ENCODE measurements around the gene RNU6-9.
"Not testable (repeated sequence)": the region's sequence is repeated elsewhere in the genome, so short reads cannot be mapped to it uniquely, and the experiment has no call there.

RNU6-9 gene

DNA sequence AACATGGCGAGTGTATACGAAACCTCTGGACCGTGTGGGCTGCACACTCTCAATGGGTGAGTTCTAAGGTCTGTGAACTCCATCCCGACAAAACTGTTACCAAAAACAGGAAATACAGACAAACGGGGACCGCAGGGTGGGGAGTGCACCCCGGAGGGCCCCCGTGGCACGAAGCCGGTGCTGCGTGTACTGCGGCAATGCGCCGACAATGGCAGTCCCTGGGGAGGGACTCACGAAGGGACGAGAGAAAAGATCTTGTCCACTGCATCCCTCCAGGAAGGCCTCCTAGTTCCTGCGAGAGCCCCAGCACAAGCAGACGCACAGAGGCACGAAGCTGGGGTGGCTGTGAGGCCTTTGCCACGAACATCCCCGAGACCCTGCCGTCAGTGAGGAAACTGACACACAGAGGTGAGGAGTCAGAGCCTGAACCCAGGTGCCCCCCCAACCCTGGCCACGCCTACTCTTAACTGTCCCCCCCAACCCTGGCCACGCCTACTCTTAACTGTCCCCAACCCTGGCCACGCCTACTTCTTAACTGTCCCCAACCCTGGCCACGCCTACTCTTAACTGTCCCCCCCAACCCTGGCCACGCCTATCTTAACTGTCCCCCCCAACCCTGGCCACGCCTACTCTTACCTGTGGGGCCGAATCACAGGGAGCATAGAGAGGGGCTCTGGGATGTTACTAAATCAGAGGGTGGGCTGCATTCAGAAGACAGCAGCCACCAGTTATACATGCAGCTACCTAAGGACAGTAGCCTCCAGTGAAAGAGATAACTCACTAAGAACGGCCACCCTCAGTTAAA, 4.5 kb upstream of the RNU6-9 start:
- no peak overlapping the region for H3K4me3 ChIP-seq (ENCODE audit: low read depth, low read length)
- no peak overlapping the region for H3K27ac ChIP-seq
- H3K4me1 ChIP-seq: no peaks in the 10 kb centered on the region
- no peaks in the 10 kb centered on the region for H3K9me3 ChIP-seq (ENCODE audit: control insufficient read depth, low read length)
- no peak overlapping the region for H2AFZ ChIP-seq
- peaks cover 15% of the 10 kb centered on the region for H3K79me2 ChIP-seq
- no peaks in the 10 kb centered on the region for H3K27me3 ChIP-seq (ENCODE audit: control insufficient read depth, insufficient read depth, low read length)
- H3K9ac ChIP-seq: no peak overlapping the region
- H3K36me3 ChIP-seq (ENCODE audit: control insufficient read depth, insufficient read depth, low read length): no peaks in the 10 kb centered on the region
- H3K4me2 ChIP-seq (ENCODE audit: low read length): no peak overlapping the region
- no peak for TF ChIP-seq CTCF (IDR thresholded peaks at IDR 0.05)

GRCh38 chr19:889662-890295, 3.5 kb upstream of the RNU6-9 start:
- no peak for TF ChIP-seq CTCF (IDR thresholded peaks at IDR 0.05)
- no peaks in the 10 kb centered on the region for H3K27me3 ChIP-seq (ENCODE audit: control insufficient read depth, insufficient read depth, low read length)
- no peak overlapping the region for H3K27ac ChIP-seq
- peaks cover 14% of the 10 kb centered on the region for H3K79me2 ChIP-seq
- no peaks in the 10 kb centered on the region for H3K36me3 ChIP-seq (ENCODE audit: control insufficient read depth, insufficient read depth, low read length)
- H3K4me1 ChIP-seq: no peaks in the 10 kb centered on the region
- H2AFZ ChIP-seq: no peak overlapping the region
- H3K4me3 ChIP-seq (ENCODE audit: low read depth, low read length): no peak overlapping the region
- no peak overlapping the region for H3K4me2 ChIP-seq (ENCODE audit: low read length)
- H3K9me3 ChIP-seq (ENCODE audit: control insufficient read depth, low read length): no peaks in the 10 kb centered on the region
- H3K9ac ChIP-seq: no peak overlapping the region

- no peaks in the 10 kb centered on the region for H3K27me3 ChIP-seq (ENCODE audit: control insufficient read depth, insufficient read depth, low read length)
- no peak overlapping the region for H2AFZ ChIP-seq
- TF ChIP-seq CTCF (IDR thresholded peaks at IDR 0.05): no peak
- H3K4me1 ChIP-seq: no peaks in the 10 kb centered on the region
- H3K79me2 ChIP-seq: peaks cover 5% of the 10 kb centered on the region
- H3K9me3 ChIP-seq (ENCODE audit: control insufficient read depth, low read length): no peaks in the 10 kb centered on the region
- no peak overlapping the region for H3K27ac ChIP-seq
- H3K36me3 ChIP-seq (ENCODE audit: control insufficient read depth, insufficient read depth, low read length): no peaks in the 10 kb centered on the region
- H3K4me2 ChIP-seq (ENCODE audit: low read length): no peak overlapping the region
- H3K9ac ChIP-seq: no peak overlapping the region
- no peak overlapping the region for H3K4me3 ChIP-seq (ENCODE audit: low read depth, low read length)
Observed at GRCh38 chr19:890831-891230, 2.5 kb upstream of the RNU6-9 start.

GRCh38 chr19:891421-892200, 1.7 kb upstream of the RNU6-9 start:
- H3K36me3 ChIP-seq (ENCODE audit: control insufficient read depth, insufficient read depth, low read length); H3K27ac ChIP-seq; H3K9me3 ChIP-seq (ENCODE audit: control insufficient read depth, low read length); H3K9ac ChIP-seq; H3K27me3 ChIP-seq (ENCODE audit: control insufficient read depth, insufficient read depth, low read length); H3K79me2 ChIP-seq; H2AFZ ChIP-seq; H3K4me1 ChIP-seq: not testable (repeated sequence)
- Histone ChIP-seq H3K4me2 (ENCODE audit: low read length) (peak overlapping the region; percentile 91), H3K4me3 (ENCODE audit: low read depth, low read length) (peak overlapping the region; percentile 80)

GRCh38 chr19:892243-892893, 916 bp upstream of the RNU6-9 start:
- Histone ChIP-seq H3K27me3 (ENCODE audit: control insufficient read depth, insufficient read depth, low read length) (no peaks in the 10 kb centered on the region), H3K9me3 (ENCODE audit: control insufficient read depth, low read length) (no peaks in the 10 kb centered on the region), H3K36me3 (ENCODE audit: control insufficient read depth, insufficient read depth, low read length) (no peaks in the 10 kb centered on the region), H3K79me2 (peaks cover 5% of the 10 kb centered on the region), H2AFZ (peak overlapping the region; percentile 13), H3K4me3 (ENCODE audit: low read depth, low read length) (peak overlapping the region; percentile 80), H3K4me1 (no peaks in the 10 kb centered on the region), H3K9ac (no peak overlapping the region), H3K27ac (peak overlapping the region; percentile 6), H3K4me2 (ENCODE audit: low read length) (peak overlapping the region; percentile 91)
- TF ChIP-seq CTCF (IDR thresholded peaks at IDR 0.05): no peak
